HG03095 (cell line): ENCODE results near the gene TPRX2.
"Not testable (repeated sequence)": the region's sequence is repeated elsewhere in the genome, so short reads cannot be mapped to it uniquely, and the experiment has no call there.

Source experiments
- ATAC-seq: cut with Tn5 transposase; IDR thresholded peaks from one replicate; pipeline ENCODE4 v1.9.1; 2021; ENCODE audit warnings: moderate library complexity; ENCODE audit not compliant: unreplicated experiment

Gene TPRX2

GRCh38 chr19:47858646-47859285 is at the start of gene TPRX2:
TPRX2 (plus strand) TSS chr19:47859235; CDS start chr19:47859247, 12 bp downstream.
- not testable (repeated sequence) for ATAC-seq

- no peak for ATAC-seq
Measured at GRCh38 chr19:47813304-47813994, 45.6 kb upstream of the TPRX2 start.

GRCh38 chr19:47813995-47814328 is 45.1 kb upstream of the TPRX2 start:
- no peak for ATAC-seq

- not testable (repeated sequence) for ATAC-seq
Measured at GRCh38 chr19:47816270-47816669, 42.8 kb upstream of the TPRX2 start.

GRCh38 chr19:47818221-47818620 is 40.8 kb upstream of the TPRX2 start:
- ATAC-seq = not testable (repeated sequence)

GRCh38 chr19:47819858-47820257 is 39.2 kb upstream of the TPRX2 start:
- ATAC-seq = no peak

- ATAC-seq = no peak
Measured at GRCh38 chr19:47820410-47820809, 38.6 kb upstream of the TPRX2 start.

GRCh38 chr19:47821460-47822020 is 37.5 kb upstream of the TPRX2 start, which contains the start of gene CRX:
CRX (plus strand) TSS chr19:47821937; CDS start chr19:47834444, 12,507 bp downstream.
- no peak for ATAC-seq

GRCh38 chr19:47824396-47824795 is 34.6 kb upstream of the TPRX2 start:
- no peak for ATAC-seq

- no peak for ATAC-seq
Measured at GRCh38 chr19:47826800-47827199, 32.2 kb upstream of the TPRX2 start.

- no peak for ATAC-seq
Measured at GRCh38 chr19:47832723-47833122, 26.3 kb upstream of the TPRX2 start.

GRCh38 chr19:47836038-47836437 is 23.0 kb upstream of the TPRX2 start:
- no peak for ATAC-seq

GRCh38 chr19:47839411-47839810 is 19.6 kb upstream of the TPRX2 start:
- no peak for ATAC-seq

- ATAC-seq = no peak
Measured at GRCh38 chr19:47839913-47840312, 19.1 kb upstream of the TPRX2 start.

GRCh38 chr19:47842941-47843340 is 16.1 kb upstream of the TPRX2 start:
- no peak for ATAC-seq

GRCh38 chr19:47848425-47848822 is 10.6 kb upstream of the TPRX2 start:
- ATAC-seq = no peak

- ATAC-seq = no peak
Measured at GRCh38 chr19:47848823-47849473, 10.1 kb upstream of the TPRX2 start.

GRCh38 chr19:47853003-47853402 is 6.0 kb upstream of the TPRX2 start:
- ATAC-seq = no peak

GRCh38 chr19:47854459-47854858 is 4.6 kb upstream of the TPRX2 start:
- no peak for ATAC-seq

- ATAC-seq = not testable (repeated sequence)
Measured at GRCh38 chr19:47858231-47858630, 804 bp upstream of the TPRX2 start.

- not testable (repeated sequence) for ATAC-seq
Measured at GRCh38 chr19:47859838-47860237, 803 bp downstream of the TPRX2 start.
